OCI-LY1 (cell line): Measurements from ENCODE around the gene OPHN1.

ENCODE experiments used
- CTCF ChIP-seq: fragments of 200-600 bp; sonication (generic), shearing (Covaris generic); IDR thresholded peaks from 2 replicates; pipeline ENCODE4 v1.5.1; 2017; ENCODE audit warnings: mild to moderate bottlenecking, antibody characterized with exemption, low read length, moderate library complexity, mixed read lengths
- EZH2 ChIP-seq: fragments of 200-600 bp; sonication (generic), shearing (Covaris generic); IDR thresholded peaks from 2 replicates; pipeline ENCODE4 v1.8.0; 2017; ENCODE audit warnings: borderline replicate concordance, mixed run types, mild to moderate bottlenecking, antibody characterized with exemption, low read length, moderate library complexity, mixed read lengths

GRCh38 chrX:68175562-68175961 is 257.7 kb downstream of the OPHN1 start:
- TF ChIP-seq EZH2 (no peak), CTCF (no peak)
